HG02943 (cell line): ENCODE results near the gene NPY1R.

Experiments used
- ATAC-seq: cut with Tn5 transposase; IDR thresholded peaks from one replicate; pipeline ENCODE4 v1.9.1; 2021; ENCODE audit warnings: mild to moderate bottlenecking, low read depth, moderate library complexity; ENCODE audit not compliant: unreplicated experiment

The NPY1R gene

DNA sequence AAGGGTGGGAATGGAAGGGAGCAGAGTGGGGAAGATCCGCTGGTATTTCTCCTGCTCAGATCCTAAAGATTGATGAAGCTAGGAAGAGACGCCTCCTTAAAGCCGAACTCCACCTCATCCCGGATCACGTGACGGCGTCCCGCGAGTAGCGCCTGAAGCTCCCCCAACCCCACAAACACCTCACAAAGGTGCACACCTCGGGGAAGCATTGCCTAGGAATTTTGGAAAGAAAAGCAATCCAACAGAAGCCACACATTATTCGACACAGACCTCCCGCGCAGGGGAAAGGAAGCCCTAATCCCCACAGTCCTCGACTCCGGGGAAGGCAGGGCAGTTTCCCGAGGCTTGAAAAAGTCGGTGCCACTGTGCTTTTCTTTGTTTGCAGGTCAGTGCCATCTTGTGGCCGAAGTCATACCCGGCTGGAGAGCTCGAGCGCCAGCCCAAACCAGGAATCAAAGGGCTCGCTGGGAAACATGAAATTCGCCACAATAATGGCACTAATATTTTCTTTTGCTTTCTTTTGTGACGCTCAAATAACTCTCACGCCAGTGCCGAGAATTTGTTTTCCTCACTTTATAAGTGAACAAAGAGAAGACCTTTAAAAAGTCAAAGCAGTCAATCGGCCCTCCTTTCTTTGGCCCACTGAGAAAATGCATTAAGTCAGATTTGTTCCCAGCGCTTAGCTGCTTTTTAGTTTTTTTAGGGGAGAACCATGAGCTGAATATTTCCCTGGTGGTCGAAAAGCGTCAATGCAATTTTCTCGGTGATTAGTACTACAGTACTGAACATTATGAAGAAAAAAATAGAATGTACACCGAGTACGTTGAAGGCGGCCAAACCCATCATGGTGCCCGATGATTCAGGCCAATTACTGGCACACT lies at the start of gene NPY1R:
NPY1R (minus strand) TSS at position 71 of the 881 bp plus-strand sequence. CDS start 6,042 bp downstream, outside the sequence.
- peak; percentile 80 for ATAC-seq

DNA sequence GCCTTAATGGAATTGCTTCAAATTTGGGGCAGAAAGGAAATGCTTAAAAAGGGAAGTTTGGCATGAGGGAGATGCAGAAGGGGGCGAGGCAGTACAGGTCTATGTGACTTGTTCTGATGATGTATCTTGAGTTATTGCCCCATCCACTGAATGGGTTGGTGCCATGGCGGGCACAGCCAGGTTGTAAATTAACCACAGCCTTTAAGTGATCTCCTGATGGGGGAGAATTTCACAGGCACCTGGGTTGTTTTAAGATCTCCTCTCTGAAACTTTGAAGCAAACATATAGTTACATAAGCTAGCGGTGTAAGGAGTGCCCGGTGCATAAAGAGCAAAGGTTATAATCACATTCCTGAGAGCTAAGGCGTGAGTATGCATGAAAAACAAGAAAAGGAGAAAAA lies 48.3 kb upstream of the NPY1R start:
- no peak for ATAC-seq

DNA sequence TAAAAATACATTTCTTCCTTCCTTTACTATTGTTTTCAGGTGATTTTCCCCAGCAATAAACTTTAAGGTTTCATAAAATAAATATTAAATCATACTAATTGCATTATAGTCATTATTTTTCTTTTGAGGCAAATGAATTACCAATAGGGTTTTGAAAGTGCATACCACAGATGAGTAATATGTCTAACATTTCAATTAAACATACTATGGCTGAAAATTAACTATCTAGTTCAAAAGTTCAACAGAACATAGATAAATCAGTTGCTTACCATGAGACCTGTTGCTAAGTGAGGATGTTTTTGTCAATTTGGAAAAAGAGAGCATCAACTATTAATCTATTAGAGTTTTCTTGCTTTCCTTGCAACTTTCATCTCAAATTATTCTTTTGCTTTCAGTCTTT lies 46.3 kb upstream of the NPY1R start:
- ATAC-seq = no peak

- no peak for ATAC-seq
Measured at GRCh38 chr4:163372029-163372428, 39.6 kb upstream of the NPY1R start.

- ATAC-seq = no peak
Measured at GRCh38 chr4:163367651-163368050, 35.3 kb upstream of the NPY1R start.

DNA sequence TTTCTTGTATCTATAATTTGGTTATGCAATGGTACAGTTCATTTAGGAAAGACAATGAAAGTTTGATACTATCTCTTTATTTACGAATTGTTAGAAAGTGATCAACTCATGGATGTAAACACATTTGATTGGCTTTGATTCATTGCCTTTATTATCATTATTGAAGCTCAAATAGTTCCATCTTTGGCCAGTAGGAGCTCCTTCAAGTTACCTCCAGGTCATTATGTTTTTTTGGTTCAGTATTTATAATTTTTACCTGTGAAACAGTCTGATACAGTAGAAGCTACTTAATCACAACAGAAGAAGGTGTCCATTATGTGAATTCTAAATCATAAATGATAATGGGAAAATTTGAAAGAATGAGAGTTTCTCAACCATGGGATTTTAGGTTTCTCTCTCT lies 23.7 kb upstream of the NPY1R start:
- no peak for ATAC-seq

- no peak for ATAC-seq
Measured at GRCh38 chr4:163353054-163353453, 20.7 kb upstream of the NPY1R start.

DNA sequence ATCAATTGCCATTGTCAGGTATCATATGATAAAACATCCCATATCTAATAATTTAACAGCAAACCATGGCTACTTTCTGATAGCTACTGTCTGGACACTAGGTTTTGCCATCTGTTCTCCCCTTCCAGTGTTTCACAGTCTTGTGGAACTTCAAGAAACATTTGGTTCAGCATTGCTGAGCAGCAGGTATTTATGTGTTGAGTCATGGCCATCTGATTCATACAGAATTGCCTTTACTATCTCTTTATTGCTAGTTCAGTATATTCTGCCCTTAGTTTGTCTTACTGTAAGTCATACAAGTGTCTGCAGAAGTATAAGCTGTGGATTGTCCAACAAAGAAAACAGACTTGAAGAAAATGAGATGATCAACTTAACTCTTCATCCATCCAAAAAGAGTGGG lies 18.3 kb upstream of the NPY1R start:
- ATAC-seq = no peak

GRCh38 chr4:163344147-163345125 lies 12.0 kb upstream of the NPY1R start:
- ATAC-seq = no peak

DNA sequence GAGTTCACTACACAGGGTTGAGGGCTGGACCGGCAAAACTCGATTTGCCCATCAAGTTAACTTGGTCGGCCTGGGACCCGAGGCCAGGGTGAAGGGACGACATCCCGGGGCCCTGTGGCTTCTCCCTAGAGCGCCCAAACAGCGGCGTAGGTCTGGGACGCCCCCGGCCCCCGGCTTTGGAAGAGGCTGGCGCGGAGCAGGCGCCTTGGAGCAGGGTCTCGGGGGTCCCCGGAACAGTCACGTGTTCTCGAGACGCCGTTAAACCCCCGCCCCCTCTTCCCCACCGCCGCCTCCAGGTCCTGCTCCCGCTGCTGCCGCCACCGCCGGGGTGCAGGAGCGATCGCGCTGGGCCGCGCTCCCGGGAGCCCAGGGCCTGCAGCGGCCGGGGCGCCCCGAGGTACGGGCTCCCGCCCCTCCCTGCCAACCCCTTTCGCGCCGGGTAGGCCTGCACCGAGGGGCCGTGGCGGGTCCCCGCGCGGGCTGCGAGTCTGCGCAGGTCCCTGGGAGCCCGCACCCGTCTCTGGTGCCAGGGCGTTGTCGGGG lies 11.3 kb upstream of the NPY1R start, which contains the start of gene NPY5R:
NPY5R (plus strand) TSS at position 289 of the 543 bp plus-strand sequence. CDS start 6,382 bp downstream, outside the sequence.
- ATAC-seq = no peak

GRCh38 chr4:163335384-163335783 lies 3.0 kb upstream of the NPY1R start:
- ATAC-seq = no peak

DNA sequence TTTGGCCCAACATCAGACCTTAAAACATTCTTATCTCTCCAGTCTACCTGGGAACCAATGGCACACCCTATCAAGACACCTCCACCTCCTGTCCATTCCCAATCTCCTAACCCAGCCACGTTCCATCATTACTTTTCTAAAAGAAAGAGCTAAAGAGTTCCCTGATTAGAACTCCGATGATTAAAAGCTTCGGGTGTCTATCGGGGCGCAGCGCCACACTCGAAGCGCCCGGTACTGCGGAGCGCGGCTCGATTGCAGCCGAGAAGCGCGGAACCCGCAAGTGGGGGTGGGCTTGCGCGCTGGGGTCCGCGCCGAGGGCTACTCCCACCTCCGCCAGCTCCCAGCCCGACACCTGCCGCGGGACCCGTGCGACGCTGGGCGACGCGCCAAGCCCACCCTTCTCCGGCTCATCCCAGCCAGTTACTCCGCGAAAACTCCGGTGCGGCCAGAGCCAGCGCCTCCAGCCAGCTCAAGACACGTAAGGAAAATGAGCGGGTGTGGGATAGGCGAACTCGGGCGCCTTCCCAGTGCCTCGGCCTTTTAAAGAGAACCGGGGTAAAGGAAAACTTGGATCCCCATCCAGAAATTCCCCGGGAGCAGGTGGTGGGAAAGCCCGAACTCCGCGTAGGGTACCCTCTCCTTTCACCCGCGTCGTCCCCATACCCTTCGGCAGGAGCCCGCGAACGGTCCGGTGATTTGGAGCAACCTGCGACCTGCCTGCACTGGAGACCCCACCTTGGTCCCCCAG lies 593 bp downstream of the NPY1R start:
- ATAC-seq = no peak

GRCh38 chr4:163330916-163331628 lies 1.3 kb downstream of the NPY1R start:
- ATAC-seq = no peak

DNA sequence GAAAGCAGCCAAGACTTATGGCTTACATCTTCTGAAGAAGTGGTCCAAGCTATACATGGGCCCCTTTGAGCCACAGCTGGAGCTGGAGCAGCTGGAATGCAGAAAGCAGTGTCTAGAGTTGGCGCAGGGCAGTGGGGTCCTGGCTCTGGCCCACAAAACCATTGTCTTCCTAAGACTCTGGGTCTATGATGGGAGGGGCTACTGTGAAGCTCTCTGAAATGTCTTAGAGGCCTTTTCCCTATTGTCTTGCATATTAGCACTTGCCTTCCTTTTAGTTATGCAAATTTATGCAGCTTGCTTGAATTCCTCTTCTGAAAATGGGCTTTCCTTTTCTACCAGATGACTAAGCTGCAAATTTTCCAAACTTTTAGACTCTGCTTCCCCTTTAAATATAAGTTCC lies 15.3 kb downstream of the NPY1R start:
- ATAC-seq = no peak

- ATAC-seq = no peak
Measured at GRCh38 chr4:163309466-163309865, 22.9 kb downstream of the NPY1R start.

DNA sequence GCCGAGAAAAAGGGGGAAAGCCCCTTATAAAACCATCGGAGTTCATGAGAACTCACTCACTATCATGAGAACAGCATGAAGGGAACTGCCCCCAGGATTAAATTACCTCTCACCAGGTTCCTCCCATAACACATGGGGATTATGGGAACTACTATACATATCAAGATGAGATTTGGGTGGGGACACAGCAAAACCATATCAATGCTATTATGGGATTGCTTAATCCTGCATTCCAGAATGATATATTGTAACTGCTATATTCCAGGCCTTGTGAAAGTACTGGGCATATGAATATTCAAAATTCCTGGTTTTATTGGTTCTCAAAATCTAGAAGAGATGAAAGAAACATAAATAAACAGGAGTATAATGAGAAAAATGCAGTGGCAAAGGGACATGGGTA lies 29.3 kb downstream of the NPY1R start:
- ATAC-seq = no peak

GRCh38 chr4:163300445-163300844 lies 32.0 kb downstream of the NPY1R start:
- no peak for ATAC-seq

DNA sequence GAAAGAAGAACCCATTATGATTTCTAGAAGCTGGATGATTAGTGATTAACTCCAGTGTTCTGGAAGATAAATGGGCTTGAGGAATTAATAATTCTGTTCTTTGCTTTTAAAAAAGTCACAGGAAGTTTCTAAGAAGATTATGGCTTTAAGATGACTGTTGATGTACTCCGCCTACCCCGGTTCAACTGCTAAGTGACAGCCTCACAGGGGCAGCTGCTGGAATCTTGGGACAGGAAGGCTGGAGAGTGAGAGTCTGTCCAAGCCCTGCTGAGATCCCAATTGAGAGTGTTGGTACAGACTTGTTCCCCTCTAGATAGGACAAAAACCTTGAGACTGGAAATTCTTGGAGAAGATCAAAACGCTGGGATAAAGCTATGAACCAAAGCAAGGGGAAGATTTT lies 37.3 kb downstream of the NPY1R start:
- ATAC-seq = no peak

- ATAC-seq = no peak
Measured at GRCh38 chr4:163284304-163284703, 48.1 kb downstream of the NPY1R start.
